ENCODE data around the gene CYP4F12.

The CYP4F12 gene

DNA sequence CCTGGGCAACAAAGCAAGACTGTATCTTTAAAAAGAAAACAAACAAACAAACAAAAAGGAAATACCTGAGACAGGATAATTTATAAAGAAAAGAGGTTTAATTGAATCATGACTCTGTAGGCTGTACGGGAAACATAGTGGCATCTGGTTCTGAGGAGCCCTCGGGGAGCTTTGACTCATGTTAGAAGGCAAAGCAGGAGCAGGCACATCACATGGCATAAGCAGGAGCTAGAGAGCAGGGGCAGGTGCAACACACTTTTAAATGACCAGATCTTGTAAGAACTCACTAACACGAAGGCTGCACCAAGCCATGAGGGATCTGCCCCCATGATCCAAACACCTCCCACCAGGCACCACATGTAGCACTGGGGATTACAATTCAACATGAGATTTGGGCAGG lies 41.8 kb downstream of the CYP4F12 start:
- DNase-seq (ENCODE audit: low spot score) = no peak

DNA sequence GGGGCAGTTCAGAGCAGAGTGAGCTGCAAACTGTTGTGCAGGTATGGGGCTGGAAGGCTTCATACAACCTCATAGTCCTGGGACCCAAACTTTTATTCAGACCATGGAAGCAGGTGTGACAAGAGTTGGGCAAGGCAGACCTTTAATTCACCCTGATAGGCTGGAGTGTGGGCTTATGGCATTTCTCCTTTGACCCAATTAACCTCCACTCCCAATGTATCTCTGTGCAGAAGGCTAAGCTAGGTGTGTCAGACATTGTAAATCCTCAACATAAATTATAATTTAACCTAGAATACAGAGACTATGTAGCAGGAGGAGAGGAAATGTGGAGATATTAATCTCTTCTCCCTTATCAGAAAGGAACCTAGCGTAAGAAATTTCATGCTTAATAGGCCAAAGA lies 42.8 kb downstream of the CYP4F12 start:
- DNase-seq (ENCODE audit: low spot score) = no peak

DNA sequence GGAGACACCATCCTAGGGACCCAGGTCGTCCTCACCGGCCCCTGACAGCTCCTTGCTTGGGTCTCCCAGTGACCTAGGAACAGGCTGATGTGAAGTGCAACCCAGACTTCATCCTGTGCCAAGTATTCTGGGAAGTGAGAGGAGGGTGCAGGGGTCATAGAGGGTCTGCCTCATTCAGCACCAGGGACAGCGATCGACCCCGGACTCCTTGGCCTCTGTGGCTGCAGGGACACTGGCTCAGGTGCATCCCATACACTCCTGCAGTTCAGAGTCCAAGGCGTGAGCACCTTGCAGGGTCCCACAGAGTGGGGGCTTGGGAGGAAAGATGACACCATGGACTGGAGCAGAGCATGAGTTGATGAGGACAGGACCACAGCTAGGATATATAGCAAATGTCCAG lies 44.9 kb downstream of the CYP4F12 start:
- DNase-seq (ENCODE audit: low spot score) = no peak

DNA sequence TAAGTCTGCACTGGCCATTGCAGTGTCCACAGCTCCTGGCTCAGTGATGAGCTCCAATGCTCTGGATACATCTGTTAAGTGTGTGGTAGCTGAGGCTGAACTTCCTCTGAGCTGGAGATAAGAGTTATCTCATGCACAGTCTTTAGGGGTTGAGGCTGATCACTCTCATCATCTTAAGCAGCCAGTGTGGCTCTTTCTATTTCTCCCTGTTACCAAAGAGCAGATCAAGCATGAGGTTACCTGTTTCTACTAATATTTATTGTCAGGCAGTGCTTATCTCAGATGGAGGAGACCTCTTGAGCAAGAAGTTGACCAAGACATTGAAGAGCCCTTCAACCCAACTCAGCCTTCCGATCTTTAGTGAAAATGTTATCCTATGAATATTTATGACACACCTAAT lies 48.4 kb downstream of the CYP4F12 start:
- no peak for DNase-seq (ENCODE audit: low spot score)

DNA sequence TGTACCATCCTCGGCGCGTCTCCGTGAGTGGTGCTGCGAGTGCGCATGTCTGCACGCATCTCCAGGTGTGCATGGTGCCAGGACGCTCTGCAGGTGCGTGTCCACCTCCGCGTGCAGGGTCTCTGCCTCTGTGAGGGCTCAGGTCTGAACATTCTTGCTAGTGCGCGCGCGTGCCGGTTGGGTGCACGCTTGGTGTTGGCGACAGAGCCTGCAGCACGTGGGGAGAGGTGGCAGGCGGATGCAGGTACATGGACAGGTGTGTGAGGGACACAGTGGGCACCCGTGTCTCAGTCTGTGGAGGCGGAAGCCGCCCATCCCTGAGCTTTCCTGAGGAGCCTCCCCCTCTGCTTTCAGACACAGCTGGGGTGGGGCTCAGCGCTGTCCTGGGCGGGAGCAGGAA lies 50.1 kb downstream of the CYP4F12 start:
- DNase-seq (ENCODE audit: low spot score) = no peak

DNA sequence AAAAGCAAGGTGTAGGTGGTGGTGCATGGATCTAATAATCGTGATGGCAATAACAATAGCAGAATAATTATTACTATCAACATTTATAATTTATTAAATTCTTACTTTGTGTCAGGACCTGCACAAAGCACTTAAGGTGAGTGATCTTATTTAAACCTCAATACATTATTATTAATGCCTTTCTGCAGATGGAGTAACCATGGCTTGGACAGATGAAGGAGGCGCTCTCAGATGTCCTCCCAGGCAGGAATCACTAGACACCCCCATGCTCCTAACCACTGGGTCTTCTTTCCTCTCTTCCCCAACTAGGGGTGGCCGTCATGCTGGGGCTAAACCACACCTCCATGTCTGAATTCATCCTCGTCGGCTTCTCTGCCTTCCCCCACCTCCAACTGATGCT lies 54.8 kb downstream of the CYP4F12 start, which contains the start of gene OR10H2:
OR10H2 (plus strand) TSS at position 301 of the 400 bp plus-strand sequence; CDS start at position 321, 20 bp downstream.
- DNase-seq (ENCODE audit: low spot score) = no peak

DNA sequence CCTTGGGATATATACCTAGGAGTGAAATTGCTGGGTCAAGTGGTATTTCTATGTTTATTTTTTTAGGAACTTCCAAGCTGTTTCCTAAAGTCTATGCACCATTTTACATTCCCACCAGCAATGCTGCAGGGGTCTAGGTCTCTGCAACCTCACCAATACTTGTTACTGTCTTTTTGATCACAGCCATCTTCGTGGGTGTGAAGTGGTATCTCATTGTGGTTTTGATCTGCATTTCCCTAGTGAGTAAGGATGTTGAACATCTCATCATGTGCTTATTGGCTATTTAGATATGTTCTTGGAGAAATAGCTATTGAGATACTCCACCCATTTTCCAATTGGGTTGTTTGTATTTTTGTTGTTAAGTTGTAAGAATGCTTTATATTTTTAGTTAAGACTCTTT lies 57.7 kb downstream of the CYP4F12 start:
- no peak for DNase-seq (ENCODE audit: low spot score)

DNA sequence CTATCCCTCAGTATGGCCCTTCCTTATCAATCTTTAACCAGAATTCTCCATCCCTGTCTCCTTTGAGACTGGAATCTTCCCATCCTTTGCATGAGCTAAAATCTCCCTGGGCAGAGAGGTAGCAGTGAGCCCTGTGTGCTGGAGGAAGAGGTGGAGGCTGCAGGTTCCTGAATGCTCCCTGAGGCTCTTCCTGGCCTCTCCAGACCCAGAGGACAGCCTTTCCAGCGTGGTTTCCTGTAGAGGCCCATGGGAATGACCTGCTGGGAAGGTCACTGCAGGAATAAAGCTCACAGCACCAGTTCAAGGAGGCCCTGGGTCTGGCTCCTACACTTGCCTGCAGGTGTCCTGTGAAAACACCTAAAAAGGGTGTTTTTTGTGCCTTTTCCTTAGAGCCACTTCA lies 59.5 kb downstream of the CYP4F12 start:
- DNase-seq (ENCODE audit: low spot score) = no peak

DNA sequence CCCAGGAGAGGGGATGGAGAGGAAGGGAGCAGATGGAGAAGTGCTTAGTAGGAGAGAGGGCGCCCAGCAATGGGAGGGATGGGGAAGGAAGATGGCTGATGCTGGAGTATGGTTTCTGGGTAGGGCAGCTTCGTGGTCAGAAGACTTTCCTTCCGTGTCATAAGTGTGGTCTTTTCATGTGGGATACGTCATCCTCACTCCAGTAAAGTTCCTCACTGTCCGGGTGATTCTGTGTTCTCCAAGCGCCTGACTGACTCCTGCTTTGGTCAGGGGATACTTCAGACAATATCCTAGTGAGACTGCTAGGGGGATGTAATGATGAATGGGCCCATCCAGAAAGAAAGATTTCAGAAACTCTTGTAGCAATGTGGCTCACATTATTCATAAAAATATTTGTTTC lies 61.0 kb downstream of the CYP4F12 start:
- DNase-seq (ENCODE audit: low spot score) = no peak

DNA sequence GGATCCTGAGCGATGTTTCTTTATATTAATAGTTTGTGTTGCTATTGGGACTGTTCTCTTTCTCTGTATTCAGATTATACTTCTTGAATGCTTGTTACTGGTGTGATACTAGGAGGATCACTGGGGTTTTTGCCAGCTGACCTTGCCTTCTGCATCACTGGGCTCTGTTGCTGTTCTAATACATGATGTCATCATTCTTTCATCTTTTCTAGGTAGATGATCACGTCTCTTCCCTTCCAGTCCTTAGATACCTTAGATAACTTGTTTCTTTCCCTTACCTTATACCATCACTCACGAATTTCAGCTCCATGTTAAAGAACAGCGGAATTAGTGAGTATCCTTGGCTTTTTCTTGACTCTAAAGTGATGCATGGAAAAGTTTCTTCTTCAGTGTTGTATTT lies 64.8 kb downstream of the CYP4F12 start, which contains the start of gene OR10H3:
OR10H3 (plus strand) TSS at position 264 of the 400 bp plus-strand sequence. CDS start 3,408 bp downstream, outside the sequence.
- no peak for DNase-seq (ENCODE audit: low spot score)

DNA sequence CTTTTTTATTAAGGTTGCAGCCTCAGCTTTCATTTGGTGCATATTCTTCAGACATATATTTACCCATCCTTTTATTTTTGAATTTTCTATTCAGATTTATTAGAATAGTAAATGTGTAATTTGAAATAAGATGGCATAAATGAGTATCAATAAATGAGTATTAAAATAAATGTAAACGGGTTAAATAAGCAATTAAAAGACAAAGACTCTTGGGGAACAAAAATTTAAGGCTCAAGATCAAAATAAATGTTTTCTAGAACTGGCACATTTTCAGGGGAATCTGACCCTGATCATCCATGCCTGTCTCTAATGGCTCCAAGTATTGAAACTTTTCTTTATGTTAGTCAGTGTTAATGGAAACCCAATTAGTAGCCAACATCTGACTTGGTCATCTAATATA lies 67.9 kb downstream of the CYP4F12 start:
- no peak for DNase-seq (ENCODE audit: low spot score)

Measured in hepatic stellate cell (primary cell).